Erythroblast (primary cell): Measurements from ENCODE around the gene LRRIQ3.
"Not testable (repeated sequence)": the region's sequence is repeated elsewhere in the genome, so short reads cannot be mapped to it uniquely, and the experiment has no call there.

ENCODE experiments used
- DNase-seq, 2 experiments: peaks; one replicate each; lab custom pipeline; 2025; lab: John Stamatoyannopoulos, UW
- GATA1 ChIP-seq: IDR thresholded peaks from 2 replicates; pipeline ENCODE4 v1.6.1; 2011; ENCODE audit warnings: low read depth, mild to moderate bottlenecking, control low read depth, low read length, moderate library complexity
- POLR2A ChIP-seq: IDR thresholded peaks from 2 replicates; pipeline ENCODE4 v1.6.1; 2011; ENCODE audit warnings: mild to moderate bottlenecking, low read length

Gene LRRIQ3

DNA sequence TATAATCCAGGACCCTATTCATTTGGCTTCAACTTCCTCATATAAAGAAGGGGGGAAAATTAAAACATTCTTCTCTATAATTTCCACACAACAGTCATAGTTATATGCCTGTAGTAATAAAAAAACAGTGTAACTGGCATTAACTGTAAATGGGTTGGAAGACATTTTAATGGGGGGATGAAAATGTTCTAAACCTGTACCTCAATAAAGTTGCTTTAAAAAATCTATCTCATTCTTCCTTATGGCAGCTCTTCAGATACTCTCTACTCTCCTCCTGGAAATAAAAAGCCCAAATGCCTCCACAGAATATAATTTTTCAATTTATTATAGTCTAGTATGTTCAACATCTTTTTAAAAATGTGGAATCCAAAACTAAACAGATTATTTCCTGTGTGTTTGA lies 2.6 kb downstream of the LRRIQ3 start:
- DNase-seq = no peak
- TF ChIP-seq POLR2A = no peak
- TF ChIP-seq GATA1 = no peak

DNA sequence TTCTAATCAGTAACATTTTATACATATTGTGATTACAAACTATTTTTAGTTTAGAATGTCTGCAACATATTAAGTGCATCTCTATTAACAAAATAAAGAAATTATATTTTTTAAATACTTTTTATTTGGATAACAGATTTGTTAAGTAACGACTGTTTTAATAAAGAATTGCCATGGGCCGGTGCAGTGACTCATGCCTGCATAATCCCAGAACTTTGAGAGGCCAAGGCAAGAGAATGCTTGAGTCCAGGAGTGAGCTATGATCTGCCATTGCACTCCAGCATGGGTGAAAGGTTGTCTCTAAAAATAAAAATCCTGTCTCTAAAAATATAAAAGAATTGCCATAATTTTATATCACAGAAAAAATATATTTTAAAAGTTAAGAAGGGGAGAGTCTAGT lies 4.1 kb downstream of the LRRIQ3 start:
- TF ChIP-seq GATA1 (no peak), POLR2A (no peak)
- no peak for DNase-seq

DNA sequence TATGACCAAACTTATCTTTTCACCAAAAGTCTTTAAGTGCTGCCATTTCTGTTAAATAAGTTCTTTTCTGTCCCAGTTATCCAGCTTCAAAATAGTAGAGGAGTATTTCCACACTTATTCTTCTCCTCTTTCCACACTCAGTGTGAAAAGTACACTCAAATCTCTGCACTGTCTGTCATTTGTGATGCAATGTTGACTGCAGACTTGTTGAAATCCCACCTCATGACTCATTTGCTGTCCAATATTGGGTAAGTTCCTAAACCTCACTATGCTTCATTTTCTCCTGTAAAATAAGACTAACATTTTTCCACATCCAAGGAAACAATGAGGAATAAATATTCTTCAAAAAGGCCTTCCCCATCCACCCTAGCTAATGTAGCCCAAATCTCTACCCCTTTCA lies 17.5 kb downstream of the LRRIQ3 start:
- TF ChIP-seq POLR2A (no peak), GATA1 (no peak)
- no peak for DNase-seq

DNA sequence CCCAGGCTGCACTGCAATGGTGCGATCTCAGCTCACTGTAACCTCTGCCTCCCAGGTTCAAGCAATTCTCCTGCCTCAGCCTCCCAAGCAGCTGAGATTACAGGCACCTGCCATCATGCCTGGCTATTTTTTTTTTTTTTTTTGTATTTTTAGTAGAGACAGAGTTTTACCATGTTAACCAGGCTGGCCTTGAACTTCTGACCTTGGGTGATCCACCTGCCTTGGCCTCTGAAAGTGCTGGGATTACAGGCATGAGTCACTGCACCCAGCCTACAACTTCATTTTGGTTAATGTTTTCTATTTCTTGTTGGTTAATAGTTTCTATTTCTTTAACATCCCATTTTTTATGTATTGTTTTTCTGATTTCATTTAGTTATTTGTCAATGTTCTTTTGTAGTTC lies 23.6 kb downstream of the LRRIQ3 start:
- DNase-seq = not testable (repeated sequence)

DNA sequence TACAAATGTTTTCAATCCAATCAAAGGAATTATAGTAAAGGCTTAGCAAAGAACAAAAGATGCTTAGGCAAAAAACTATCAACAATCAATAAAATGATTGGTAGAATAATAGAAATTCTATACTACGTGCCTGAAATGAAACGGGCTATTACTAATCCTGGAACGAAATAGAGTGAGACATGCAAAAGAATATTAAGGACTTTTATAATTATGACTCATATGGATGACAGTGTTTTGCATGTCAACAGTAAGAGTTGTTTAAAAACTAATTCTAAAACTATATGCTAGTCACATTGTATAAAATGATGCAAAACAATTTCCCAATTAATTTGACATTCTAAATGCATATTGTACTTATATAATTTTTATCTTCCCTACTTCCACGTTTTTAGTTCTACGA lies 35.6 kb downstream of the LRRIQ3 start:
- TF ChIP-seq POLR2A (no peak), GATA1 (no peak)
- no peak for DNase-seq

DNA sequence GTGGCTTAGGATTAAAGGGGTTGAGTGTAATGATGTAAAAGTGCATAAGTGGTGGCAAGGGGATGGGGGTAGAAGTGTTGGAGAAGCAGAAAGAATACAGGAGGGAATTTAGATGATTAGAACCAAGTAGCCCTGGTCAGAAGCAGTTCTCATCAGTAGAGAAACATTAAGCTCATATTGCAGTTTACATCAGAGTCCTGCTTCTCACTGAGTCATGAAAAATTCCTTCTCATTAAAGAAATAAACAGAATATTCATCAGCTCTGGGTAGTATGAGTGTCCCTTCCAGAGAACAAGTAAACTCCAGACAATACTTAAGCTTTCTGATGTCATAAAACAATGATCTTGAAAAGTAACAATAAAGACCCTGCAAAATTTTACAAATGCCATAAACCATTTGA lies 36.5 kb downstream of the LRRIQ3 start:
- no peak for DNase-seq
- no peak for TF ChIP-seq GATA1
- TF ChIP-seq POLR2A = no peak

DNA sequence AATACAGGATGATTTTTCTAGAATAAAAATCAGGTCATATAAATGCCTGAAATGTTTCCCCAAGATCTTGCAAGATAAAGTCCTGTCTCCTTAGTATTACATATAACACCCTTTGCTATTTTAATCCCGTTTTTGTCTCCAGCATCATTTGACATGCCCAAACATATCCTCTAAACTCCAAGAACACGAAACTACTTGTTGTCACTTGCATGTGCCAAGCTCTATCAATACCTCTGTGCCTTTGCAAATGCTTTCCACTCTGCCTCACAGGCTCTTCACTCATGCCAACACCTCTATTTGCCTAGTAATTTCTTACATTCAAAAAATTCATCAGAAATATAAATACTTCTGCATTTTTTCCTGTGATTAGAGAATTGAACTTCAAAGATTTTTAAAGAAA lies 37.9 kb downstream of the LRRIQ3 start:
- no peak for DNase-seq
- TF ChIP-seq GATA1 (no peak), POLR2A (no peak)

DNA sequence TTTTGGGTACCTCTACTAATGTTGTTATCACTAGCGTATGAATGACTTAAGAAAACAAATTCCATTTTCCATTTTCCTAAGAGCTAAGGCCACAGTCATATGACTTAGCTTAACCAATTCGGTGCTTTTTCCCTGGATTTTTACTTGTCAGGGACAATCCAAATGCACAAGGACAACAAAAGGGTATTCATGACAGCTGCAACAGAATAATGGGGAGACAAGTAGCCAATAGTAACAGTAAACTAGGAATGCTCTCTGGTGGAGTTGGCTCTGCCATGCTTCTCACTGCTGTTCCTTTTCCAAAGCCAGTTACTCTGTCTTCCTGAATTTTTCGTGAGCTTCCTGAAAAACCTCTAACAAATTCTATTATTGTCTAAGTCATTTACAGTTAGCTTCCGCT lies 52.9 kb downstream of the LRRIQ3 start:
- no peak for TF ChIP-seq GATA1
- TF ChIP-seq POLR2A = no peak
- no peak for DNase-seq

DNA sequence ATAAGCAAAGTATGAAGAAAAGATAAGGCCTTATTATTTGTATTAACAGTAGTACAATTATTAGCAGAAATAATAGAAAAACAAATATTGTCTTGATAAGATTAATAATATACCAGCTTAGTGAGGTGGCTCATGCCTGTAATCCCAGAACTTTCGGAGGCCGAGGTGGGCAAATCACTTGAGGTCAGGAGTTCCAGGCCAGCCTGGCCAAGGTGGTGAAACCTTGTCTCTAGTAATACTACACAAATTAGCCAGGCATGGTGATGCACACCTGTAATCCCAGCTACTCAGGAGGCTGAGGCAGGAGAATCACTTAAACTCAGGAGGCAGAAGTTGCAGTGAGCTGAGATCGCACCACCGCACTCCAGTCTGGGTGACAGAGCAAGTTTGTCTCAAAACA lies 80.6 kb downstream of the LRRIQ3 start:
- not testable (repeated sequence) for DNase-seq

DNA sequence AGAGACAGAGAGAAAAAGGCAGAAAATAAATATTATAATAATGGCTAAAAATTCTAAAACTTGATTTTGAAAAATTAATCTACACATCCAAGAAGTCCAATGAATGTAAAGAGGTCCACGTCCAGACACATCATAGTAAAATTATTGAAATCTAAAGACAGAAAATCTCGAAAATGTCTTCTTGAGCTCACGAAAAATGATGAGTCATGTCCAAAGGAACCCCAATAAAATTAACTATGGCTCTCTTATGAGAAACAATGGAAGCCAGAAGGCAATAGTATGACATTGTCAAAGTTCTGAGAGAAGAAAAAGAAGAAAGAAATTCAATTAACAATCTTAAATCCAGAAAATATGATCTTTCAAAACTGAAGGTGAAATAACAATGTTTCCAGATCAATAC lies 84.6 kb downstream of the LRRIQ3 start:
- DNase-seq = no peak
- TF ChIP-seq GATA1 (no peak), POLR2A (no peak)

DNA sequence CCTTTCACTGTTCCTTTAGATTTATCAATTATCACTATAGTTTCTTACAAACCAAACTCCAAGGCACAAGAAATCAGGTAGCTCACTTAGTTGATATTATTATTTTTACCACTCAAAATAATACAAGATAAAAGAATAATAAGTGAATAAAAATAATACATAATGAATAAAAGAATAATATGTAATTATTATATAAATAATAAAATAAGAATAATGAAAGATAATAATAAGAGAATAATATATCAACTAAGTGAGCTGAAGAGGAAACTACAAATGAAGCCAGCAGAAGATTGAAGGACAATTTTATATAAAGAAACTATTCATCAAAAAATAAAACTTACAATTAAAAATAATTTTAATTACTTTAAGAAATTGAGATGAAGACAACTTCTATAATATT lies 90.6 kb downstream of the LRRIQ3 start:
- DNase-seq = no peak
- TF ChIP-seq POLR2A (no peak), GATA1 (no peak)

DNA sequence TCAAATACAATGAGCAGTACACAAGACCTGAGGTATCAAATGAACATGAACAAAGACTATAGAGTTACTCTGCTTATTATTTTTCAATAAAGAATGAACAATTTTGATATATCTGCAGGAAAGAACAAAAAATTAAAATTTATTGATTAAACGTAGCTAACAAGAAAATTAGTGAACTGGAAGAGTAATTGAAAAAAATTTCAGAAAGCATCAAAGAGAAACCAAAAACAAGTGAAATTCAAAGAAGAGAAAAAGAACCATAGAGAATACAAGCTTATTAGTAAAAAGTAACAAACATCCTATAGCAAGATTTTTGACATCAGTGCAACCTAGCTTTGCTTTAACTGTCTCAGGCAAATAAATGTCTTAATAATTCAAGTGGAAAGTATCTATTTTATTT lies 106.6 kb downstream of the LRRIQ3 start:
- no peak for TF ChIP-seq GATA1
- no peak for TF ChIP-seq POLR2A

DNA sequence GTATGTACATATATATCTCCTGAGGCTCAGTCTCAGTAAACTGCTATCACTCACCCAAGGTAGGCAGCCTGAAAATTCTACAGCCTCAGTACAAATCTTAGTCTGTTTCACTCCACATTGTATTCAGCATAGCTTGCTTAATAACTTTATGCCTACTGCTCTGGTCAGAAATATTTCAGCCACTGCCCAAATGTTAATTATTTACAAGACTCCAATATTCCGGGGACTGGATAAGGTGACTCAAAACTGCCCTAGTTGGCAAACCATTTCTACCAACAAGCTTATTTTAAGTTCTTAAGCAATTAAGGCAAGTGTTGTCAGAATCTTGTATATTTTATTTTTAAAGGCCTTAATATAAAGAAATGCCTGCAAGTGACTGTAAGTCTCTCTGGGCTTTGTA lies 114.8 kb downstream of the LRRIQ3 start:
- TF ChIP-seq POLR2A = no peak
- TF ChIP-seq GATA1 = no peak
- no peak for DNase-seq

More for the DNA sequence above, 106.6 kb downstream of the LRRIQ3 start:
- no peak for DNase-seq

DNA sequence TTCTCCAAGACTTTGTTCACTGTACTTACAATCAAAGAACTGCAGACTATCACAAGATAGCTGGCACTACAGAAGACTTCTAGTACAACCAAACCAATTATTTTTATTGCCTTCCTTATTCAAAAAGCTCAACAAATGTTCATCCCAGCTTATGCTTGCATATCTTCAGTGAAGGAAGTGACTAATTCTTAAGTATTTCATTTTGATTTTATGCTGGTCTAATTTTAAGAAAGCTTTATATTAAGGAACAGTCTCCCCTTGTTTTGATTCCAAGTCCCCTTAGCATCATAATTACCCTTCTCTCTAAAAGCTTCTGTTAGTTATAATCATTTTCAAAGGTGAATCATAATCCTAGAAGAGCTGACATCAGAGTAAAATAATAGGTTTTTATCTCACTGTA lies 132.9 kb downstream of the LRRIQ3 start:
- TF ChIP-seq GATA1 (no peak), POLR2A (no peak)
- DNase-seq = no peak

DNA sequence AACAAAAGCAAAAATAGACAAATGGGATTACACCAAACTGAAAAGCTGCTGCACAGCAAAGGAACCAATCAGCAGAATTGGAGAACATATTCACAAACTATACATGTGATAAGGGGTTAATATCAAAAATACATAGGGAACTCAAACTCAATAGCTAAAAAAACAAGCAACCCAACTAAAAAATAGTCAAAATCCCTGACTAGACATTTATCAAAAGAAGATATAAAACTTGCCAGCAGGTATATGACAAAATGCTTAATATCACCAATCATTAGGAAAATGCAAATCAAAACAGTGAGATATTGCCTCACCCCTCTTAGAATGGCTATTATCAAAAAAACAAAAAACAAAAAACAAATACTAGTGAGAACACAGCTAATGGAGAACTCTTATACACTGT lies 140.3 kb downstream of the LRRIQ3 start:
- no peak for TF ChIP-seq POLR2A
- no peak for TF ChIP-seq GATA1
- no peak for DNase-seq

DNA sequence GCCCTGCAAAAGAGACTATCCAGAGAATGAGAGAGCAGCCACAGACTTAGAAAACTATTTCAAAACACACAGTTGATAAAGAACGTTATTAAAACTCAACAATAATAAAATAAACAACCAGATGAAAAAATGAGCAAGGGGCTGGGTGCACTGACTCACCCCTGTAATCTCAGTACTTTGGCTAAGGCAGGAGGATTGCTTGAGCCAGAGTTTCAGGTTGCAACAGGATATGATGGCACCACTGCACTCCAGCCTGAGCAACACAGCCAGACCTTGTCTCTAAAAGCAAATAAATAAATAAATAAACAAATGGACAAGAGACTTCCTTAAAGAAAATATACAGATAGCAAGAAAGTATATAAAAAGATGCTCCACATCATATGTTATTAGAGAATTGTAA lies 144.6 kb downstream of the LRRIQ3 start:
- no peak for TF ChIP-seq GATA1
- no peak for TF ChIP-seq POLR2A
- DNase-seq = no peak
